ENCODE results near the gene SAT1. TPM values are rescaled to one million over a fixed set of nuclear protein-coding genes. Genes with fewer than 3 reads are reported as not detected.

The SAT1 gene
- total and polyA plus RNA-seq, 8 donors: 51.1 to 376 (median 150) TPM

DNA sequence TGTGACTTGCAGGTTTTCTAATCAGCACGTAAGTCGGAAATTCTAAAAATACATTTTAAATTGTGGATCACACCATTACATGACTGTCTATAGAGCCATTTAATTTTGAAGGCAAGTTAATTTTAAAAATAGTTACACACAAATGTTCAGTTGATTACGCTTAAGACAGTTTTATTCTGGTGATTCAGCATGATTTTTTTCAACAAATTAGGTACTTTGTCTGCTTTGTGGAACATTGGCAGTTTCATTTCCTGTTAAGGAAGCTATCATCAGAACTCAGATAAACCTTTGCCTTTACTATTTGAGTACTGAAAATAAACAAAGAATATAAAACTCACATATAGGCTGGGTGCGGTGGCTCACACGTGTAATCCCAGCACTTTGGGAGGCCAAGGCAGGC lies 19.5 kb downstream of the SAT1 start:
- H3K27ac ChIP-seq: peak overlapping the region in 1 of 4 donors; percentile 21
- H3K9me3 ChIP-seq: no peaks in the 10 kb centered on the region
- FAIRE-seq: peak; percentile 83
- no peaks in the 10 kb centered on the region for H3K27me3 ChIP-seq
- TF ChIP-seq, protein P1, sequence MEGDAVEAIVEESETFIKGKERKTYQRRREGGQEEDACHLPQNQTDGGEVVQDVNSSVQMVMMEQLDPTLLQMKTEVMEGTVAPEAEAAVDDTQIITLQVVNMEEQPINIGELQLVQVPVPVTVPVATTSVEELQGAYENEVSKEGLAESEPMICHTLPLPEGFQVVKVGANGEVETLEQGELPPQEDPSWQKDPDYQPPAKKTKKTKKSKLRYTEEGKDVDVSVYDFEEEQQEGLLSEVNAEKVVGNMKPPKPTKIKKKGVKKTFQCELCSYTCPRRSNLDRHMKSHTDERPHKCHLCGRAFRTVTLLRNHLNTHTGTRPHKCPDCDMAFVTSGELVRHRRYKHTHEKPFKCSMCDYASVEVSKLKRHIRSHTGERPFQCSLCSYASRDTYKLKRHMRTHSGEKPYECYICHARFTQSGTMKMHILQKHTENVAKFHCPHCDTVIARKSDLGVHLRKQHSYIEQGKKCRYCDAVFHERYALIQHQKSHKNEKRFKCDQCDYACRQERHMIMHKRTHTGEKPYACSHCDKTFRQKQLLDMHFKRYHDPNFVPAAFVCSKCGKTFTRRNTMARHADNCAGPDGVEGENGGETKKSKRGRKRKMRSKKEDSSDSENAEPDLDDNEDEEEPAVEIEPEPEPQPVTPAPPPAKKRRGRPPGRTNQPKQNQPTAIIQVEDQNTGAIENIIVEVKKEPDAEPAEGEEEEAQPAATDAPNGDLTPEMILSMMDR (IDR thresholded peaks at IDR 0.05): no peak
- ATAC-seq: no peak
- no peak overlapping the region for H3K4me3 ChIP-seq
- intact Hi-C loops (cut with DNase I): no loop called here
- no peak for DNase-seq
- WGBS, 2 donors: 81 to 85% methylated on average over 5 of the region's 5 CpGs
- H3K4me1 ChIP-seq: peaks cover 0 to 4% (median 0%) of the 10 kb centered on the region in 3 donors
- H3K36me3 ChIP-seq: no peaks in the 10 kb centered on the region

DNA sequence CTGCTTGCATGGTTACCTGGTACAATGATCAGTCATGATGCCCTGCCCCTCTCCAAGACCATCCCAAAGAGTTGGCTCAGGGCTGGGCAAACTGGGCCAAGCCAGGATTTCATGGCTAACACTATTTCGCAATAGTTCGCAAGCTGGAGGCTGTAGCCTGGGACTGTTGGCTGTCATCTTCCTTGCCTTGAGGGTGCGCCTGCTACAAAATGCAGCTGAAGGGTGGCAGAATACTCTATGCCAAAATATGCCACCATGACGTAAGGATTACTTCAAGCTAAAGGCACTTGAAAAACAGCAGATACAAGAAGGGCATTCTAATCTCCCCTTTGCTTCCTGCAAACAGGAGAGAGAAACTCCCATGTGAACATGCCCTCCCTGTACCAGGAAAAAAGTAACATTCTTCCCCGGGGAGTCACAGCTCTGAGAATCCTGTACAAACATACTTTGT lies 21.0 kb downstream of the SAT1 start:
- intact Hi-C loops (cut with DNase I): no loop called here
- ATAC-seq (peak; percentile 30 to 66 (median 64)), FAIRE-seq (no peak), DNase-seq (peak in 1 of 6 donors; percentile 30)
- Histone ChIP-seq H3K36me3 (no peaks in the 10 kb centered on the region), H3K27me3 (no peaks in the 10 kb centered on the region), H3K9me3 (no peaks in the 10 kb centered on the region), H3K4me3 (no peak overlapping the region), H3K27ac (peak overlapping the region; percentile 13 to 81 (median 52)), H3K4me1 (peaks cover 0 to 4% (median 0%) of the 10 kb centered on the region in 3 donors)
- TF ChIP-seq, protein P1 (IDR thresholded peaks at IDR 0.05): no peak
- WGBS, 2 donors: 50 to 58% methylated on average over 5 of the region's 5 CpGs

DNA sequence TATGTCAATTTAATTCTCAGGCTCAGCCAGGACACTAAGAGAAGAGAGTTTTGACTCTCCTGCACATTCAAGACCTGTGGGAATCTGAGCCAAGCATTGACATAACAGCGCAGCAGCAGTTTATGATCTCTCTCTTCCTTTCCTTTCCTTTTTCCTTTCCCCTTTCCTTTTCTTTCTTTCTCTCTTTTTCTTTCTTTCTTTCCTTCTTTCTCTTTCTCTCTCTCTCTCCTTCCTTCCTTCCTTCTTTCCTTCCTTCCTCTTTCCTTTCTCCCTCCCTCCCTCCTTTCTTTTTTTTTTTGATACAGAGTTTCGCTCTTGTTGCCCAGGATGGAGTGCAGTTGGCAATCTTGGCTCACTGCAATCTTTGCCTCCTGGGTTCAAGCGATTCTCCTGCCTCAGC lies 21.6 kb downstream of the SAT1 start:
- WGBS, 2 donors: 84 to 91% methylated on average over 3 of the region's 3 CpGs
- Histone ChIP-seq H3K9me3 (no peaks in the 10 kb centered on the region), H3K36me3 (no peaks in the 10 kb centered on the region), H3K27me3 (no peaks in the 10 kb centered on the region), H3K4me1 (peaks cover 0 to 4% (median 0%) of the 10 kb centered on the region in 3 donors), H3K4me3 (no peak overlapping the region), H3K27ac (peak overlapping the region; percentile 13 to 81 (median 52))
- FAIRE-seq (no peak), DNase-seq (no peak), ATAC-seq (no peak)
- TF ChIP-seq, protein P1 (IDR thresholded peaks at IDR 0.05): no peak
- intact Hi-C loops (cut with DNase I): no loop called here

DNA sequence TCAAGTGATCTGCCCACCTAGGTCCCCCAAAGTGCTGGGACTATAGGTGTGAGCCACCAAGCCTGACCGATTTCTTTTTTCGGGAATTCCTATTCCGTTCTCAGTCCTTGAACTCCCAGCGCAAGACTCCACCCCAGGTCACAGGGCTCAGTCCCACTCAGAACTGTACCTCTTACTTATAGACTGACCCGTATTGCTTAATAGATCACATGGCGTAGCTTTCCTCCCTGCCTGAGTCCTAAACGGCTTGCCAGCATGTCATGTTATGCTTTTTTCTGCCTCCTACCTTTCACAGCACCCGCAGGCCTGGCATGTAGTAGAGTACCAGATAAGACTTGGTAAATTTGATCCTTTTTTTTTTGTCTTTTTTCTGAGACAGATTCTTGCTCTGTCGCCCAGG lies 22.4 kb downstream of the SAT1 start:
- Histone ChIP-seq H3K9me3 (no peaks in the 10 kb centered on the region), H3K4me1 (peaks cover 0 to 4% (median 0%) of the 10 kb centered on the region in 3 donors), H3K27me3 (no peaks in the 10 kb centered on the region), H3K27ac (peak overlapping the region in 2 of 4 donors; percentile 69 to 81), H3K36me3 (no peaks in the 10 kb centered on the region), H3K4me3 (no peak overlapping the region)
- TF ChIP-seq, protein P1 (IDR thresholded peaks at IDR 0.05): no peak
- 84 to 90% methylated on average over 9 of the region's 9 CpGs for WGBS, 2 donors
- intact Hi-C loops (cut with DNase I): no loop called here
- ATAC-seq (no peak), FAIRE-seq (no peak), DNase-seq (no peak)

DNA sequence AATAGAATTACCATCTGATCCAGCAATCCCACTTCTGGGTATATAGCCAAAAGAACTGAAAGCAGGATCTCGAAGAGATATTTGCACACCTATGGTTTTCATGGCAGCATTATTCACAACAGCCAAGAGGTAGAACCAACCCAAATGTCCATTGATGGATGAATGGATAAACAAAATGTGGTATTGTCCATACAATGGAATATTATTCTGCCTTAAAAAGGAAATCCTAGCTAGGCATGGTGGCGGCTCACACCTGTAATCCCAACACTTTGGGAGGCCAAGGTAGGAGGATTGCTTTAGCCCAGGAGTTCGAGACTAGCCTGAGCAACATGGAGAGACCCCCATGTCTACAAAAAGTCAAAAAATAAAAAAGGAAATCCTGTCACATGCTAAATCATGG lies 27.3 kb downstream of the SAT1 start:
- no peaks in the 10 kb centered on the region for H3K4me1 ChIP-seq
- WGBS, 2 donors: 72 to 87% methylated on average over 3 of the region's 3 CpGs
- no peak overlapping the region for H3K27ac ChIP-seq
- TF ChIP-seq, protein P1 (IDR thresholded peaks at IDR 0.05): no peak
- DNase-seq (no peak), ATAC-seq (no peak), FAIRE-seq (no peak)
- H3K9me3 ChIP-seq: no peaks in the 10 kb centered on the region
- H3K36me3 ChIP-seq: no peaks in the 10 kb centered on the region
- H3K4me3 ChIP-seq: no peak overlapping the region
- peaks cover 0 to 5% (median 0%) of the 10 kb centered on the region in 4 donors for H3K27me3 ChIP-seq
- intact Hi-C loops (cut with DNase I): no loop called here

Measured in pancreas (tissue), 10 donors.